HepG2 (cell line): ENCODE measurements around the gene ANKZF1. TPM values are rescaled to one million over a fixed set of nuclear protein-coding genes. Genes with fewer than 3 reads are reported as not detected.

ENCODE experiments used
- ATAC-seq: fragments of 200-7000 bp; cut with Tn5 transposase; 3 replicates; pipeline ENCODE4 v1.9.1; 2020; ENCODE audit warnings: mild to moderate bottlenecking, moderate library complexity
- BruUV-seq: library from RNA; stranded (reverse); fragments of 400-500 nt; replicated peaks from 2 replicates; lab custom pipeline; 2021; lab: Mats Ljungman, UMichigan
- CTCF ChIA-PET: fragments of 300-600 bp; formaldehyde crosslinking; extraction: SDS; loops from one replicate; lab custom pipeline; 2021; ENCODE audit warnings: low total read pairs, inconsistent platforms, low intra/inter-chr PET ratio; lab: Yijun Ruan, JAX
- POLR2A ChIA-PET: fragments of 350-600 bp; sonication (Branson Sonifier 250); formaldehyde crosslinking; loops from one replicate; lab custom pipeline; 2020; ENCODE audit warnings: antibody characterized with exemption, inconsistent platforms; lab: Yijun Ruan, JAX
- DNase-seq: peaks from one replicate; pipeline ENCODE4 v3.0.0-alpha.2; 2015; ENCODE audit warnings: low spot score
- FAIRE-seq: peaks from 3 replicates; lab custom pipeline; 2011; peaks lifted over from hg19 to GRCh38; lab: Jason Lieb, UNC
- H2AFZ ChIP-seq: one replicate; pipeline ENCODE4 v1.6.1; 2011; ENCODE audit warnings: low read length, inconsistent platforms
- H3K27ac ChIP-seq: fragments of 300-600 bp; 3 replicates; pipeline ENCODE4 v1.8.0; 2011; ENCODE audit warnings: mixed run types, mild to moderate bottlenecking, mixed read lengths, low read length, inconsistent platforms; ENCODE audit not compliant: insufficient read depth; ENCODE audit errors: extremely low read length
- H3K27me3 ChIP-seq, 2 experiments: fragments of 200-600 bp in 1 of 2; 2 replicates in 1 of 2; 3 replicates in 1 of 2; pipeline versions ENCODE4 v1.6.0 to v1.8.0; 2011; ENCODE audit warnings: low read length in 2 of 2, mild to moderate bottlenecking in 2 of 2, moderate library complexity in 2 of 2, inconsistent platforms in 1 of 2; ENCODE audit not compliant: insufficient read depth in 2 of 2, control insufficient read depth in 1 of 2
- H3K36me3 ChIP-seq, 2 experiments: fragments of 200-600 bp in 1 of 2; replicated peaks in 1 of 2; 2 replicates in 1 of 2; 3 replicates in 1 of 2; pipeline versions ENCODE4 v1.5.1 to v1.8.0; 2011; ENCODE audit warnings: low read length in 2 of 2, inconsistent platforms in 1 of 2; ENCODE audit not compliant: insufficient read depth in 2 of 2, control insufficient read depth in 1 of 2
- H3K4me1 ChIP-seq: 2 replicates; pipeline ENCODE4 v1.5.1; 2012; ENCODE audit warnings: low read length, inconsistent platforms; ENCODE audit not compliant: insufficient read depth
- H3K4me2 ChIP-seq: 2 replicates; pipeline ENCODE4 v1.6.0; 2011; ENCODE audit warnings: low read depth, low read length, inconsistent platforms
- H3K4me3 ChIP-seq, 3 experiments: fragments of 200-600 bp in 1 of 3; sonication (generic), shearing (Covaris generic) in 1 of 3; replicated peaks in 1 of 3; 2 replicates each; pipeline ENCODE4 v1.5.1; 2011 to 2016; ENCODE audit warnings: low read length in 3 of 3, inconsistent platforms in 2 of 3, low read depth in 2 of 3, mild to moderate bottlenecking in 2 of 3, control low read depth in 1 of 3, mixed read lengths in 1 of 3; ENCODE audit not compliant: insufficient read depth in 1 of 3
- H3K79me2 ChIP-seq: one replicate; pipeline ENCODE4 v1.6.1; 2011; ENCODE audit warnings: low read length, inconsistent platforms; ENCODE audit not compliant: insufficient read depth
- H3K9ac ChIP-seq: 2 replicates; pipeline ENCODE4 v1.6.0; 2011; ENCODE audit warnings: mild to moderate bottlenecking, low read depth, low read length, inconsistent platforms; ENCODE audit not compliant: insufficient read depth
- H3K9me3 ChIP-seq: 2 replicates; pipeline ENCODE4 v1.5.1; 2012; ENCODE audit warnings: mild to moderate bottlenecking, low read length
- H4K20me1 ChIP-seq: 2 replicates; pipeline ENCODE4 v1.6.0; 2011; ENCODE audit warnings: inconsistent platforms, mild to moderate bottlenecking, low read length, moderate library complexity; ENCODE audit not compliant: insufficient read depth
- E2F1 ChIP-seq: sonication (generic); formaldehyde crosslinking; IDR thresholded peaks from 2 replicates; pipeline ENCODE4 v1.5.0; 2020; ENCODE audit warnings: missing genetic modification reagents
- HDAC1 ChIP-seq: sonication (generic); formaldehyde crosslinking; IDR thresholded peaks from 2 replicates; pipeline ENCODE4 v1.5.1; 2020; ENCODE audit warnings: mild to moderate bottlenecking, missing genetic modification reagents
- HNF4A ChIP-seq: sonication (generic); formaldehyde crosslinking; IDR thresholded peaks from 2 replicates; pipeline ENCODE4 v1.4.0; 2020; ENCODE audit warnings: missing genetic modification reagents
- HOXA3 ChIP-seq: sonication (generic); formaldehyde crosslinking; IDR thresholded peaks from 2 replicates; pipeline ENCODE4 v1.5.0; 2020; ENCODE audit warnings: missing genetic modification reagents
- NR0B2 ChIP-seq: sonication (generic); formaldehyde crosslinking; IDR thresholded peaks from 2 replicates; pipeline ENCODE4 v1.4.0; 2020; ENCODE audit warnings: mild to moderate bottlenecking, missing genetic modification reagents
- SIX1 ChIP-seq: sonication (generic); formaldehyde crosslinking; IDR thresholded peaks from 2 replicates; pipeline ENCODE4 v1.4.0; 2020; ENCODE audit warnings: missing genetic modification reagents, borderline replicate concordance
- ZFP36L2 ChIP-seq: sonication (generic); formaldehyde crosslinking; IDR thresholded peaks from 2 replicates; pipeline ENCODE4 v1.4.0; 2020; ENCODE audit warnings: missing genetic modification reagents
- ZNF280B ChIP-seq: sonication (generic); formaldehyde crosslinking; IDR thresholded peaks from 2 replicates; pipeline ENCODE4 v1.5.0; 2020; ENCODE audit warnings: missing genetic modification reagents, mild to moderate bottlenecking, borderline replicate concordance
- ZSCAN22 ChIP-seq: sonication (generic); formaldehyde crosslinking; IDR thresholded peaks from 2 replicates; pipeline ENCODE4 v1.4.0; 2020; ENCODE audit warnings: mild to moderate bottlenecking, missing genetic modification reagents
- WGBS: methylation state at CpG from one replicate; pipeline ENCODE4 v1.1.6; 2017; ENCODE audit warnings: low lambda C conversion rate; 5-methylcytosine and 5-hydroxymethylcytosine counted together
- in situ Hi-C: cut with HindIII; loops from 2 replicates; pipeline ENCODE4 v1.10.0; 2017; ENCODE audit warnings: low pct_unique_long_range_greater_than_20kb; ENCODE audit not compliant: extremely low pct_ligation_motif_present
- intact Hi-C: fragments of 100-400 bp; cut with micrococcal nuclease; formaldehyde crosslinking; loops from one replicate; pipeline ENCODE4 v1.10.0; 2022; ENCODE audit not compliant: unreplicated experiment
- polyA plus RNA-seq, 8 experiments: library from polyadenylated mRNA; depleted of rRNA in 3 of 8; stranded (reverse) in 7 of 8; unstranded in 1 of 8; fragments of >200 nt; fragmentation: Illumina TruSeq in 4 of 8; extraction: Trizol in 4 of 8; gene quantifications; 2 replicates each; pipeline versions ENCODE4 v1.2.1 to v1.2.3, GENCODE V29; 2011 to 2016; ENCODE audit warnings: low read depth in 4 of 8, missing spikeins in 1 of 8, mixed read lengths in 1 of 8; ENCODE audit not compliant: insufficient read depth in 1 of 8
- total RNA-seq, 5 experiments: library from RNA; depleted of rRNA; stranded (reverse); fragments of >200 nt; fragmentation: Illumina TruSeq; extraction: Trizol; gene quantifications; 2 replicates each; pipeline ENCODE4 v1.2.3, GENCODE V29; 2016; ENCODE audit warnings: low read depth in 1 of 5
- TF ChIP-seq, protein P1 (sequence below): IDR thresholded peaks from 2 replicates; pipeline ENCODE4 v1.6.1; 2012; ENCODE audit warnings: low read length, improper control_type of control experiment

ANKZF1 gene
- total and polyA plus RNA-seq, 2 of the 13 experiments (the other 11 are each of a cell fraction or from before 2014, with no cell fraction given), result 25.3 to 128 TPM

GRCh38 chr2:219234331-219234730 lies 4.7 kb downstream of the ANKZF1 start:
- no TSS peak for BruUV-seq
- intact Hi-C loops, result no loop called here
- POLR2A ChIA-PET, result interaction anchor here (0.9 to 1.8 kb wide), 2 partner anchors 11 to 15 kb away, joined by 3 to 11 read pairs; partner anchors contain the start of genes GLB1L and STK16
- ATAC-seq (no peak), FAIRE-seq (no peak), DNase-seq (no peak)
- H3K9ac ChIP-seq, result no peak overlapping the region
- H3K9me3 ChIP-seq, result no peaks in the 10 kb centered on the region
- in situ Hi-C loops, result no loop called here
- H3K79me2 ChIP-seq, result peaks cover 25% of the 10 kb centered on the region
- WGBS, result 98% methylated on average over 3 of the region's 3 CpGs
- TF ChIP-seq HNF4A (CRISPR knock-in tag), result no peak
- H4K20me1 ChIP-seq, result no peaks in the 10 kb centered on the region
- H3K27ac ChIP-seq, result no peak overlapping the region
- H3K36me3 ChIP-seq, result peaks cover 44 to 67% of the 10 kb centered on the region in 2 experiments
- no peak overlapping the region for H3K4me3 ChIP-seq
- CTCF ChIA-PET, result no interaction called here
- H3K4me1 ChIP-seq, result peaks cover 22% of the 10 kb centered on the region
- H3K27me3 ChIP-seq, result no peaks in the 10 kb centered on the region; a peak in 1 of 5 replicates
- no peak overlapping the region for H3K4me2 ChIP-seq
- no peak overlapping the region for H2AFZ ChIP-seq

DNA sequence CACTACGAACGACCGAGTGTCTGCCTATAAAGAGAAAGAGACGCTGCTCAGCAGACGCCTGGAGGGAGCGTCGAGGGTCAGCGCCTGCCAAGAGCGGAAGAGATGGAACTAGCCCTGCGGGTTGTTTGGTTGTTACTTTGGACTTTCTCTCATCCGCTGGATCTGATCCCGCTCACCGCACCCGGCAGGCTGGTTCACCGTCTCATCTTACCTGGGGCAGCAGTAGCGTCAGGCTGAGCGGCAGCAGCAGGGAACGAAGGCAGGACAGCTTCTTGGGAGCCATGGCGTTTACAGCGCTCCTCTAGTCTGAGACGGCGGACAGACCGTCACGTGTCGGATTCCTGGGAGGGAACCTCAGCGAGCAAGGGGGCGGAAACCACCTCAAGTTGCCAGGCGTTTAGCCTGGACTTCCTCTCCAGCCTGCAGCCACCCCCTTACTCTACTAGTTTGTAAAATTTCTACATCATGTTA lies 13.7 kb downstream of the ANKZF1 start:
- no peak overlapping the region for H3K27ac ChIP-seq

More for the DNA sequence above, 13.7 kb downstream of the ANKZF1 start:
- Histone ChIP-seq H3K9ac (no peak overlapping the region), H3K4me3 (no peak overlapping the region), H3K9me3 (no peaks in the 10 kb centered on the region), H3K27me3 (no peaks in the 10 kb centered on the region; a peak in 1 of 5 replicates), H3K4me2 (no peak overlapping the region), H3K36me3 (peaks cover 4 to 12% of the 10 kb centered on the region in 2 experiments), H2AFZ (no peak overlapping the region), H3K79me2 (peaks cover 14% of the 10 kb centered on the region)
- WGBS, result 89% methylated on average over 27 of the region's 28 CpGs
- POLR2A ChIA-PET, result interaction anchor here (3.2 kb wide), 1 partner anchor 25 kb away, joined by 57 read pairs; the partner anchor contains the start of gene ABCB6
- CTCF ChIA-PET, result no interaction called here
- FAIRE-seq (no peak), ATAC-seq (no peak), DNase-seq (no peak)
- in situ Hi-C loops, result no loop called here
- BruUV-seq, result no TSS peak
- intact Hi-C loops, result no loop called here
- TF ChIP-seq HDAC1 (CRISPR knock-in tag) (no peak), NR0B2 (no peak), HOXA3 (CRISPR knock-in tag) (no peak), ZSCAN22 (CRISPR knock-in tag) (no peak), ZFP36L2 (CRISPR knock-in tag) (no peak), E2F1 (CRISPR knock-in tag) (no peak), SIX1 (CRISPR knock-in tag) (no peak), ZNF280B (CRISPR knock-in tag) (no peak)
- TF ChIP-seq, protein P1, sequence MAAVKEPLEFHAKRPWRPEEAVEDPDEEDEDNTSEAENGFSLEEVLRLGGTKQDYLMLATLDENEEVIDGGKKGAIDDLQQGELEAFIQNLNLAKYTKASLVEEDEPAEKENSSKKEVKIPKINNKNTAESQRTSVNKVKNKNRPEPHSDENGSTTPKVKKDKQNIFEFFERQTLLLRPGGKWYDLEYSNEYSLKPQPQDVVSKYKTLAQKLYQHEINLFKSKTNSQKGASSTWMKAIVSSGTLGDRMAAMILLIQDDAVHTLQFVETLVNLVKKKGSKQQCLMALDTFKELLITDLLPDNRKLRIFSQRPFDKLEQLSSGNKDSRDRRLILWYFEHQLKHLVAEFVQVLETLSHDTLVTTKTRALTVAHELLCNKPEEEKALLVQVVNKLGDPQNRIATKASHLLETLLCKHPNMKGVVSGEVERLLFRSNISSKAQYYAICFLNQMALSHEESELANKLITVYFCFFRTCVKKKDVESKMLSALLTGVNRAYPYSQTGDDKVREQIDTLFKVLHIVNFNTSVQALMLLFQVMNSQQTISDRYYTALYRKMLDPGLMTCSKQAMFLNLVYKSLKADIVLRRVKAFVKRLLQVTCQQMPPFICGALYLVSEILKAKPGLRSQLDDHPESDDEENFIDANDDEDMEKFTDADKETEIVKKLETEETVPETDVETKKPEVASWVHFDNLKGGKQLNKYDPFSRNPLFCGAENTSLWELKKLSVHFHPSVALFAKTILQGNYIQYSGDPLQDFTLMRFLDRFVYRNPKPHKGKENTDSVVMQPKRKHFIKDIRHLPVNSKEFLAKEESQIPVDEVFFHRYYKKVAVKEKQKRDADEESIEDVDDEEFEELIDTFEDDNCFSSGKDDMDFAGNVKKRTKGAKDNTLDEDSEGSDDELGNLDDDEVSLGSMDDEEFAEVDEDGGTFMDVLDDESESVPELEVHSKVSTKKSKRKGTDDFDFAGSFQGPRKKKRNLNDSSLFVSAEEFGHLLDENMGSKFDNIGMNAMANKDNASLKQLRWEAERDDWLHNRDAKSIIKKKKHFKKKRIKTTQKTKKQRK, result no peak
- TF ChIP-seq, all 625 proteins: peak for 0
- H3K4me1 ChIP-seq, result peaks cover 33% of the 10 kb centered on the region
- no peaks in the 10 kb centered on the region for H4K20me1 ChIP-seq
